ENCODE results near the gene PRDM5.

The PRDM5 gene

GRCh38 chr4:120694973-120695372, 227.6 kb downstream of the PRDM5 start:
- TF ChIP-seq CTCF (IDR thresholded peaks at IDR 0.05; ENCODE audit: low read depth, low read length): no peak
- no peak for TF ChIP-seq MYC (IDR thresholded peaks at IDR 0.05; ENCODE audit: low read depth, low read length)
- TF ChIP-seq MAX (IDR thresholded peaks at IDR 0.05; ENCODE audit: low read depth, low read length): no peak
- no peak for TF ChIP-seq POLR2A (IDR thresholded peaks at IDR 0.05; ENCODE audit: extremely low read depth, insufficient read length)
- DNase-seq (ENCODE audit: low read depth): no peak
- no peak overlapping the region for H3K4me3 ChIP-seq (ENCODE audit: low read depth, low read length)

- H3K4me3 ChIP-seq (ENCODE audit: low read depth, low read length): no peak overlapping the region
- TF ChIP-seq MYC (IDR thresholded peaks at IDR 0.05; ENCODE audit: low read depth, low read length): no peak
- no peak for TF ChIP-seq MAX (IDR thresholded peaks at IDR 0.05; ENCODE audit: low read depth, low read length)
- no peak for TF ChIP-seq CTCF (IDR thresholded peaks at IDR 0.05; ENCODE audit: low read depth, low read length)
- TF ChIP-seq POLR2A (IDR thresholded peaks at IDR 0.05; ENCODE audit: extremely low read depth, insufficient read length): no peak
- no peak for DNase-seq (ENCODE audit: low read depth)
Observed at GRCh38 chr4:120693816-120694215, 228.7 kb downstream of the PRDM5 start.

GRCh38 chr4:120692964-120693363, 229.6 kb downstream of the PRDM5 start:
- no peak overlapping the region for H3K4me3 ChIP-seq (ENCODE audit: low read depth, low read length)
- TF ChIP-seq MAX (IDR thresholded peaks at IDR 0.05; ENCODE audit: low read depth, low read length): no peak
- TF ChIP-seq POLR2A (IDR thresholded peaks at IDR 0.05; ENCODE audit: extremely low read depth, insufficient read length): no peak
- no peak for TF ChIP-seq MYC (IDR thresholded peaks at IDR 0.05; ENCODE audit: low read depth, low read length)
- TF ChIP-seq CTCF (IDR thresholded peaks at IDR 0.05; ENCODE audit: low read depth, low read length): no peak
- DNase-seq (ENCODE audit: low read depth): no peak

GRCh38 chr4:120691536-120691935, 231.0 kb downstream of the PRDM5 start:
- TF ChIP-seq POLR2A (IDR thresholded peaks at IDR 0.05; ENCODE audit: extremely low read depth, insufficient read length) (no peak), MYC (IDR thresholded peaks at IDR 0.05; ENCODE audit: low read depth, low read length) (no peak), MAX (IDR thresholded peaks at IDR 0.05; ENCODE audit: low read depth, low read length) (no peak), CTCF (IDR thresholded peaks at IDR 0.05; ENCODE audit: low read depth, low read length) (no peak)
- no peak overlapping the region for H3K4me3 ChIP-seq (ENCODE audit: low read depth, low read length)
- no peak for DNase-seq (ENCODE audit: low read depth)

- no peak for TF ChIP-seq CTCF (IDR thresholded peaks at IDR 0.05; ENCODE audit: low read depth, low read length)
- TF ChIP-seq MYC (IDR thresholded peaks at IDR 0.05; ENCODE audit: low read depth, low read length): no peak
- no peak for TF ChIP-seq MAX (IDR thresholded peaks at IDR 0.05; ENCODE audit: low read depth, low read length)
- no peak for TF ChIP-seq POLR2A (IDR thresholded peaks at IDR 0.05; ENCODE audit: extremely low read depth, insufficient read length)
- no peak for DNase-seq (ENCODE audit: low read depth)
- H3K4me3 ChIP-seq (ENCODE audit: low read depth, low read length): no peak overlapping the region
Observed at GRCh38 chr4:120691106-120691505, 231.4 kb downstream of the PRDM5 start.

GRCh38 chr4:120688791-120689190, 233.7 kb downstream of the PRDM5 start:
- H3K4me3 ChIP-seq (ENCODE audit: low read depth, low read length): no peak overlapping the region
- TF ChIP-seq POLR2A (IDR thresholded peaks at IDR 0.05; ENCODE audit: extremely low read depth, insufficient read length) (no peak), MYC (IDR thresholded peaks at IDR 0.05; ENCODE audit: low read depth, low read length) (no peak), CTCF (IDR thresholded peaks at IDR 0.05; ENCODE audit: low read depth, low read length) (no peak), MAX (IDR thresholded peaks at IDR 0.05; ENCODE audit: low read depth, low read length) (no peak)
- DNase-seq (ENCODE audit: low read depth): no peak

All from NB4 (cell line).